GM23338 (cell line): ENCODE measurements around the gene CALM1. TPM values are rescaled to one million over a fixed set of nuclear protein-coding genes. Genes with fewer than 3 reads are reported as not detected.

Experiments used
- ATAC-seq: fragments of 200-7000 bp; cut with Tn5 transposase; 3 replicates; pipeline ENCODE4 v1.9.1; 2020
- DNase-seq: peaks from one replicate; pipeline ENCODE4 v3.0.0-alpha.2; 2015; ENCODE audit warnings: low spot score
- H2AFZ ChIP-seq: fragments of 200-600 bp; sonication (generic); 2 replicates; pipeline ENCODE4 v1.8.0; 2016; ENCODE audit warnings: antibody characterized with exemption, mild to moderate bottlenecking, moderate library complexity
- H3F3A ChIP-seq: fragments of 200-600 bp; sonication (generic); replicated peaks from 2 replicates; pipeline ENCODE4 v1.8.0; 2017; ENCODE audit warnings: antibody characterized with exemption, mixed run types, low read depth
- H3K27ac ChIP-seq: fragments of 200-600 bp; sonication (generic); 2 replicates; pipeline ENCODE4 v1.6.1; 2016; ENCODE audit warnings: low read depth
- H3K27me3 ChIP-seq: fragments of 200-600 bp; sonication (generic); 2 replicates; pipeline ENCODE4 v1.8.0; 2016; ENCODE audit warnings: mild to moderate bottlenecking, mixed run types, moderate library complexity; ENCODE audit not compliant: insufficient read depth
- H3K36me3 ChIP-seq: fragments of 200-600 bp; sonication (generic); 2 replicates; pipeline ENCODE4 v1.8.0; 2016; ENCODE audit warnings: mild to moderate bottlenecking; ENCODE audit not compliant: insufficient read depth
- H3K4me1 ChIP-seq: fragments of 200-600 bp; sonication (generic); 2 replicates; pipeline ENCODE4 v1.8.0; 2016; ENCODE audit warnings: mild to moderate bottlenecking, moderate library complexity; ENCODE audit not compliant: insufficient read depth
- H3K4me2 ChIP-seq: fragments of 200-600 bp; sonication (generic); 2 replicates; pipeline ENCODE4 v1.7.1; 2017; ENCODE audit warnings: mixed run types
- H3K4me3 ChIP-seq: fragments of 200-600 bp; sonication (generic); 2 replicates; pipeline ENCODE4 v1.6.1; 2016; ENCODE audit warnings: mixed run types
- H3K79me2 ChIP-seq: fragments of 200-600 bp; sonication (generic); replicated peaks from 2 replicates; pipeline ENCODE4 v1.8.0; 2017; ENCODE audit warnings: mild to moderate bottlenecking; ENCODE audit not compliant: insufficient read depth
- H3K9me2 ChIP-seq: fragments of 200-600 bp; sonication (generic); 2 replicates; pipeline ENCODE4 v1.8.0; 2017; ENCODE audit not compliant: insufficient read depth
- H4K20me1 ChIP-seq: fragments of 200-600 bp; sonication (generic); replicated peaks from 2 replicates; pipeline ENCODE4 v1.8.0; 2017; ENCODE audit warnings: mild to moderate bottlenecking; ENCODE audit not compliant: insufficient read depth
- H3K27ac Mint-ChIP-seq: 2 replicates; pipeline ENCODE4 v1.8.0; 2020; ENCODE audit warnings: inconsistent platforms, mild to moderate bottlenecking, moderate library complexity, mixed read lengths
- H3K27me3 Mint-ChIP-seq: 3 replicates; pipeline ENCODE4 v1.8.0; 2022; ENCODE audit warnings: low read depth, mild to moderate bottlenecking, moderate library complexity, mixed read lengths, inconsistent platforms; ENCODE audit not compliant: insufficient read depth, poor library complexity
- H3K36me3 Mint-ChIP-seq: 3 replicates; pipeline ENCODE4 v1.8.0; 2021; ENCODE audit warnings: low read depth, mild to moderate bottlenecking, inconsistent platforms, moderate library complexity, mixed read lengths
- H3K4me1 Mint-ChIP-seq: 3 replicates; pipeline ENCODE4 v1.8.0; 2020; ENCODE audit warnings: mild to moderate bottlenecking, inconsistent platforms, mixed read lengths
- H3K4me3 Mint-ChIP-seq: 3 replicates; pipeline ENCODE4 v1.8.0; 2021; ENCODE audit warnings: moderate library complexity, mild to moderate bottlenecking, inconsistent platforms, mixed read lengths
- H3K9me3 Mint-ChIP-seq: 3 replicates; pipeline ENCODE4 v1.8.0; 2020; ENCODE audit warnings: moderate library complexity, mild to moderate bottlenecking, inconsistent platforms, mixed read lengths
- CREB1 ChIP-seq: fragments of 250-450 bp; sonication (Bioruptor Pico); IDR thresholded peaks from 2 replicates; pipeline ENCODE4 v1.5.0; 2020; ENCODE audit warnings: low read depth, mild to moderate bottlenecking, moderate library complexity
- CTCF ChIP-seq, 2 experiments: fragments of 200-600 bp in 1 of 2; sonication (generic) in 1 of 2; conservative IDR thresholded peaks; 2 replicates each; pipeline versions ENCODE4 v1.5.1 to v1.6.1; 2016 to 2017; ENCODE audit warnings: antibody characterized with exemption in 2 of 2, low read depth in 2 of 2, mild to moderate bottlenecking in 2 of 2, moderate library complexity in 1 of 2
- ETS1 ChIP-seq: IDR thresholded peaks from 2 replicates; pipeline ENCODE4 v1.6.1; 2016; ENCODE audit warnings: antibody characterized with exemption
- EZH2 ChIP-seq: fragments of 200-600 bp; sonication (generic); IDR thresholded peaks from one replicate; pipeline ENCODE4 v1.8.0; 2017; ENCODE audit warnings: antibody characterized with exemption, mild to moderate bottlenecking, low read depth; ENCODE audit not compliant: unreplicated experiment
- EZH2phosphoT487 ChIP-seq: fragments of 200-600 bp; sonication (generic); IDR thresholded peaks from one replicate; pipeline ENCODE4 v1.8.1; 2018; ENCODE audit warnings: antibody characterized with exemption; ENCODE audit not compliant: unreplicated experiment
- JUNB ChIP-seq: IDR thresholded peaks from one replicate; pipeline ENCODE4 v1.6.1; 2016; ENCODE audit warnings: antibody characterized with exemption; ENCODE audit not compliant: unreplicated experiment
- NANOG ChIP-seq: IDR thresholded peaks from 2 replicates; pipeline ENCODE4 v1.6.1; 2016; ENCODE audit warnings: antibody characterized with exemption, borderline replicate concordance
- POLR2AphosphoS5 ChIP-seq: IDR thresholded peaks from 2 replicates; pipeline ENCODE4 v1.6.1; 2016; ENCODE audit warnings: antibody characterized with exemption, low read depth
- REST ChIP-seq: IDR thresholded peaks from one replicate; pipeline ENCODE4 v1.6.1; 2018; ENCODE audit warnings: antibody characterized with exemption; ENCODE audit not compliant: unreplicated experiment
- STAT1 ChIP-seq: IDR thresholded peaks from one replicate; pipeline ENCODE4 v1.6.1; 2016; ENCODE audit warnings: antibody characterized with exemption; ENCODE audit not compliant: unreplicated experiment
- ZNF114 ChIP-seq: fragments of 250-450 bp; sonication (Bioruptor Pico); IDR thresholded peaks from 2 replicates; pipeline ENCODE4 v1.5.0; 2020; ENCODE audit warnings: mild to moderate bottlenecking, moderate library complexity
- ZNF331 ChIP-seq: fragments of 250-450 bp; sonication (Bioruptor Pico); IDR thresholded peaks from 2 replicates; pipeline ENCODE4 v1.5.0; 2020; ENCODE audit warnings: low read depth, mild to moderate bottlenecking, moderate library complexity
- polyA plus RNA-seq: library from polyadenylated mRNA; unstranded; fragments of >200 nt; fragmentation: Nextera tagmentation; extraction: Ambion mirVana; gene quantifications from 2 replicates; pipeline ENCODE4 v1.2.1, GENCODE V29; 2016
- total RNA-seq: library from RNA; depleted of rRNA; stranded (reverse); fragments of >200 nt; shearing (Covaris generic); gene quantifications from 2 replicates; pipeline ENCODE4 v1.2.3, GENCODE V29; 2014

Gene CALM1
- total and polyA plus RNA-seq, 2 experiments from 2014 or later, result 308 to 2,024 TPM

GRCh38 chr14:90427848-90428426, 31.1 kb downstream of the CALM1 start:
- no peaks in the 10 kb centered on the region for H3K79me2 ChIP-seq
- no peaks in the 10 kb centered on the region for H3K27me3 ChIP-seq
- H3F3A ChIP-seq, result no peaks in the 10 kb centered on the region
- peaks cover 18% of the 10 kb centered on the region for H3K4me1 Mint-ChIP-seq
- H3K27me3 Mint-ChIP-seq, result peaks cover 11% of the 10 kb centered on the region
- H3K27ac Mint-ChIP-seq, result no peak overlapping the region
- no peaks in the 10 kb centered on the region for H3K9me2 ChIP-seq
- no peak overlapping the region for H3K27ac ChIP-seq
- H3K4me3 Mint-ChIP-seq, result no peak overlapping the region
- ATAC-seq, result no peak
- no peaks in the 10 kb centered on the region for H3K36me3 ChIP-seq
- H2AFZ ChIP-seq, result no peak overlapping the region
- no peak overlapping the region for H3K4me2 ChIP-seq
- TF ChIP-seq EZH2phosphoT487 (no peak), POLR2AphosphoS5 (no peak), ZNF331 (CRISPR knock-in tag) (no peak), REST (no peak), JUNB (no peak), EZH2 (no peak), STAT1 (no peak)
- no peak for DNase-seq
- H3K36me3 Mint-ChIP-seq, result no peaks in the 10 kb centered on the region; the same call in 2 of the 3 replicates
- H3K9me3 Mint-ChIP-seq, result no peaks in the 10 kb centered on the region
- H3K4me1 ChIP-seq, result peaks cover 16% of the 10 kb centered on the region
- H3K4me3 ChIP-seq, result no peak overlapping the region
- H4K20me1 ChIP-seq, result no peaks in the 10 kb centered on the region

GRCh38 chr14:90428676-90429075, 31.8 kb downstream of the CALM1 start:
- Mint-ChIP-seq H3K4me1 (peaks cover 18% of the 10 kb centered on the region), H3K27me3 (peaks cover 8% of the 10 kb centered on the region), H3K9me3 (no peaks in the 10 kb centered on the region), H3K27ac (no peak overlapping the region), H3K36me3 (no peaks in the 10 kb centered on the region; the same call in 2 of the 3 replicates), H3K4me3 (no peak overlapping the region)
- TF ChIP-seq ETS1 (no peak), ZNF331 (CRISPR knock-in tag) (no peak), CREB1 (CRISPR knock-in tag) (no peak), REST (no peak), JUNB (no peak), NANOG (no peak), EZH2 (no peak), POLR2AphosphoS5 (no peak), STAT1 (no peak), CTCF (conservative IDR thresholded peaks at IDR 0.05; ENCODE audit: low read depth in 2 of 2) (no peak), ZNF114 (CRISPR knock-in tag) (no peak)
- H3K4me2 ChIP-seq, result no peak overlapping the region
- H3K27ac ChIP-seq, result no peak overlapping the region
- H3K27me3 ChIP-seq, result no peaks in the 10 kb centered on the region
- no peak overlapping the region for H3K4me3 ChIP-seq
- ATAC-seq (no peak), DNase-seq (no peak)
- no peaks in the 10 kb centered on the region for H4K20me1 ChIP-seq
- peaks cover 16% of the 10 kb centered on the region for H3K4me1 ChIP-seq
- no peaks in the 10 kb centered on the region for H3K79me2 ChIP-seq
- H2AFZ ChIP-seq, result no peak overlapping the region
- H3F3A ChIP-seq, result no peaks in the 10 kb centered on the region
- H3K9me2 ChIP-seq, result no peaks in the 10 kb centered on the region
- no peaks in the 10 kb centered on the region for H3K36me3 ChIP-seq
